Neural cell (in vitro differentiated cells): Measurements from ENCODE around the gene PHACTR3. TPM values are rescaled to one million over a fixed set of nuclear protein-coding genes. Genes with fewer than 3 reads are reported as not detected.

Source experiments
- H2AFZ ChIP-seq: fragments of 200-600, 300-800 bp; sonication (generic), shearing (Covaris generic); 2 replicates; pipeline ENCODE4 v1.6.0; 2014; ENCODE audit warnings: low read depth, mild to moderate bottlenecking, antibody characterized with exemption, low read length, moderate library complexity
- H3F3A ChIP-seq: fragments of 200-600 bp; shearing (Covaris generic); 2 replicates; pipeline ENCODE4 v1.6.1; 2016; ENCODE audit warnings: mild to moderate bottlenecking, moderate library complexity, mixed read lengths, antibody characterized with exemption, low read length; ENCODE audit not compliant: insufficient read depth, poor library complexity, severe bottlenecking
- H3K27ac ChIP-seq: fragments of 200-600, 300-800 bp; sonication (generic), shearing (Covaris generic); 2 replicates; pipeline ENCODE4 v1.5.1; 2014; ENCODE audit warnings: mild to moderate bottlenecking, low read length, moderate library complexity
- H3K27me3 ChIP-seq: fragments of 300-800, 200-600 bp; sonication (generic), shearing (Covaris generic); 2 replicates; pipeline ENCODE4 v1.6.0; 2014; ENCODE audit warnings: mild to moderate bottlenecking, low read depth, low read length, moderate library complexity; ENCODE audit not compliant: insufficient read depth
- H3K36me3 ChIP-seq: fragments of 300-800, 200-600 bp; sonication (generic), shearing (Covaris generic); 2 replicates; pipeline ENCODE4 v1.5.1; 2014; ENCODE audit warnings: mild to moderate bottlenecking, antibody characterized with exemption, low read length, moderate library complexity; ENCODE audit not compliant: insufficient read depth
- H3K4me2 ChIP-seq: fragments of 300-800, 200-600 bp; sonication (generic), shearing (Covaris generic); 2 replicates; pipeline ENCODE4 v1.6.0; 2014; ENCODE audit warnings: mild to moderate bottlenecking, low read length
- H3K4me3 ChIP-seq: fragments of 300-800, 200-600 bp; sonication (generic), shearing (Covaris generic); 2 replicates; pipeline ENCODE4 v1.5.1; 2014; ENCODE audit warnings: mild to moderate bottlenecking, low read length, moderate library complexity
- H3K79me2 ChIP-seq: fragments of 200-600 bp; shearing (Covaris generic); replicated peaks from 2 replicates; pipeline ENCODE4 v1.6.0; 2014; ENCODE audit warnings: mild to moderate bottlenecking, low read length, moderate library complexity; ENCODE audit not compliant: insufficient read depth
- H3K9ac ChIP-seq: fragments of 300-800, 200-600 bp; sonication (generic), shearing (Covaris generic); 2 replicates; pipeline ENCODE4 v1.6.1; 2016; ENCODE audit warnings: mild to moderate bottlenecking, low read length, mixed read lengths
- H3K9me2 ChIP-seq: fragments of 200-600 bp; shearing (Covaris generic); 2 replicates; pipeline ENCODE4 v1.6.1; 2016; ENCODE audit warnings: mild to moderate bottlenecking, low read length, mixed read lengths; ENCODE audit not compliant: insufficient read depth
- H3K9me3 ChIP-seq: fragments of 200-600, 300-800 bp; sonication (generic), shearing (Covaris generic); 2 replicates; pipeline ENCODE4 v1.6.1; 2016; ENCODE audit warnings: mild to moderate bottlenecking, mixed run types, low read length, moderate library complexity, mixed read lengths
- H4K20me1 ChIP-seq: fragments of 200-600 bp; shearing (Covaris generic); 2 replicates; pipeline ENCODE4 v1.6.1; 2016; ENCODE audit warnings: mild to moderate bottlenecking, mixed run types; ENCODE audit not compliant: insufficient read depth
- EP300 ChIP-seq: fragments of 450-650 bp; conservative IDR thresholded peaks from 2 replicates; pipeline ENCODE4 v1.6.1; 2014; ENCODE audit warnings: antibody characterized with exemption, mild to moderate bottlenecking, moderate library complexity; ENCODE audit not compliant: poor library complexity, severe bottlenecking
- EZH2 ChIP-seq: fragments of 200-600, 300-800 bp; shearing (Covaris generic), sonication (generic); IDR thresholded peaks from 2 replicates; pipeline ENCODE4 v1.6.1; 2014; ENCODE audit warnings: antibody characterized with exemption, low read length, borderline replicate concordance, mild to moderate bottlenecking; ENCODE audit not compliant: insufficient read depth, poor library complexity, severe bottlenecking
- MXI1 ChIP-seq: fragments of 450-650 bp; conservative IDR thresholded peaks from 2 replicates; pipeline ENCODE4 v1.6.1; 2014; ENCODE audit warnings: antibody characterized with exemption, mild to moderate bottlenecking; ENCODE audit not compliant: poor library complexity, severe bottlenecking
- POLR2AphosphoS5 ChIP-seq: IDR thresholded peaks from 2 replicates; pipeline ENCODE4 v1.6.1; 2012
- RAD21 ChIP-seq: fragments of 450-650 bp; conservative IDR thresholded peaks from 2 replicates; pipeline ENCODE4 v1.6.1; 2014; ENCODE audit warnings: antibody characterized with exemption, mild to moderate bottlenecking, moderate library complexity
- SMC3 ChIP-seq: fragments of 450-650 bp; conservative IDR thresholded peaks from 2 replicates; pipeline ENCODE4 v1.6.1; 2014; ENCODE audit warnings: antibody characterized with exemption, mild to moderate bottlenecking, moderate library complexity; ENCODE audit not compliant: poor library complexity
- TAF1 ChIP-seq: IDR thresholded peaks from 2 replicates; pipeline ENCODE4 v1.6.1; 2012; ENCODE audit warnings: low read depth
- polyA plus RNA-seq: library from polyadenylated mRNA; depleted of rRNA; stranded (reverse); fragments of >200 nt; gene quantifications from 2 replicates; pipeline ENCODE4 v1.2.3, GENCODE V29; 2014
- TF ChIP-seq, protein P1 (sequence below): fragments of 450-650 bp; IDR thresholded peaks from 2 replicates; pipeline ENCODE4 v1.5.1; 2014; ENCODE audit warnings: antibody characterized with exemption, mild to moderate bottlenecking, moderate library complexity; ENCODE audit not compliant: poor library complexity, severe bottlenecking
- TF ChIP-seq, protein P2 (sequence below): IDR thresholded peaks from 2 replicates; pipeline ENCODE4 v1.6.1; 2012; ENCODE audit warnings: borderline replicate concordance

PHACTR3 gene
- polyA plus RNA-seq, 1 donor from 2014 or later: 1.3 TPM

DNA sequence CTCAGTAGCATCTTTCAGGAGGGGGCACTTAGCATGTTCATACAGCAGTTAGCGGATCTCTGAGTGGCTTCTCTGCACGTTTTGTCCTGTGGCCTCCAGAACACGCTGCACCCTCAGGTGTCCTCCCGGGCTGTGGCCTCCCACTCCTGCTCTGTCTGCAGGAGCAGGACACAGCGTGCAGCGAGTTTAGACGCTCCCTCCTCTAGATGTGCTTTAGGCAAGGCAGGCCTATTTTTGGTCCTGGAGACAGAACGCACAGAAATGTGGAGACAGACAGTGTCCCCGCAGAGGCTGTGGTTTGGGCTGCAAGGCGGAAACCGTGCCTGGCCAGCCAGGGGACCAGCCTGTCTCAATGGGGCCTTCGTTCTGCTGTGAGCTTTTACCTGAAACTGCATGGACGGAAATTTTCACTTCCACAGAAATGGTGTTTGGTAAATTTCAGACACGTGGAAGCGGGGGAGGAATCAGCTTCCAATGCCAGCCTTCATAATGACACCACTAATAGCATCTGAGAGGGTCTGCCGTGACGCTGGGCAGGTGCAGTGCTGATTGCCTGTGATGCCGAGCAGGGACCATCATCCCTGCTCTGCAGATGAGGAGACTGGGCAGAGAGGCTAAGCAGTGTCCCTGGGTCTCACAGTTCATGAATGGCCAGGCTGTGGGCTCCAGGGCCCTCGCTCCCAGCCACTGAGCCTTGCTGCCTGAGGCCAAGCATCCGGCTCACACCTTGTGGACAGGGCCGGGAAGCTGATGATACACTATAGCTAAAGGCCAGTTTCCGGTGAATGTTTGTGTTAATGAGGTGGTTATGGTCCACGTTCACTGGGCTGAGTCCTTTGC lies 208.2 kb downstream of the PHACTR3 start:
- Histone ChIP-seq H3K36me3 (no peaks in the 10 kb centered on the region), H3K9me2 (no peaks in the 10 kb centered on the region), H4K20me1 (no peaks in the 10 kb centered on the region), H3K9me3 (peaks cover 12% of the 10 kb centered on the region), H3F3A (no peaks in the 10 kb centered on the region), H3K4me3 (no peak overlapping the region), H3K79me2 (no peaks in the 10 kb centered on the region), H2AFZ (no peak overlapping the region), H3K9ac (no peak overlapping the region), H3K27me3 (no peaks in the 10 kb centered on the region), H3K4me2 (no peak overlapping the region), H3K27ac (no peak overlapping the region)
- TF ChIP-seq MXI1 (no peak), TAF1 (no peak), EP300 (no peak), RAD21 (no peak), SMC3 (no peak), EZH2 (no peak), POLR2AphosphoS5 (no peak)
- TF ChIP-seq, protein P1, sequence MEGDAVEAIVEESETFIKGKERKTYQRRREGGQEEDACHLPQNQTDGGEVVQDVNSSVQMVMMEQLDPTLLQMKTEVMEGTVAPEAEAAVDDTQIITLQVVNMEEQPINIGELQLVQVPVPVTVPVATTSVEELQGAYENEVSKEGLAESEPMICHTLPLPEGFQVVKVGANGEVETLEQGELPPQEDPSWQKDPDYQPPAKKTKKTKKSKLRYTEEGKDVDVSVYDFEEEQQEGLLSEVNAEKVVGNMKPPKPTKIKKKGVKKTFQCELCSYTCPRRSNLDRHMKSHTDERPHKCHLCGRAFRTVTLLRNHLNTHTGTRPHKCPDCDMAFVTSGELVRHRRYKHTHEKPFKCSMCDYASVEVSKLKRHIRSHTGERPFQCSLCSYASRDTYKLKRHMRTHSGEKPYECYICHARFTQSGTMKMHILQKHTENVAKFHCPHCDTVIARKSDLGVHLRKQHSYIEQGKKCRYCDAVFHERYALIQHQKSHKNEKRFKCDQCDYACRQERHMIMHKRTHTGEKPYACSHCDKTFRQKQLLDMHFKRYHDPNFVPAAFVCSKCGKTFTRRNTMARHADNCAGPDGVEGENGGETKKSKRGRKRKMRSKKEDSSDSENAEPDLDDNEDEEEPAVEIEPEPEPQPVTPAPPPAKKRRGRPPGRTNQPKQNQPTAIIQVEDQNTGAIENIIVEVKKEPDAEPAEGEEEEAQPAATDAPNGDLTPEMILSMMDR: no peak
- TF ChIP-seq, protein P2, sequence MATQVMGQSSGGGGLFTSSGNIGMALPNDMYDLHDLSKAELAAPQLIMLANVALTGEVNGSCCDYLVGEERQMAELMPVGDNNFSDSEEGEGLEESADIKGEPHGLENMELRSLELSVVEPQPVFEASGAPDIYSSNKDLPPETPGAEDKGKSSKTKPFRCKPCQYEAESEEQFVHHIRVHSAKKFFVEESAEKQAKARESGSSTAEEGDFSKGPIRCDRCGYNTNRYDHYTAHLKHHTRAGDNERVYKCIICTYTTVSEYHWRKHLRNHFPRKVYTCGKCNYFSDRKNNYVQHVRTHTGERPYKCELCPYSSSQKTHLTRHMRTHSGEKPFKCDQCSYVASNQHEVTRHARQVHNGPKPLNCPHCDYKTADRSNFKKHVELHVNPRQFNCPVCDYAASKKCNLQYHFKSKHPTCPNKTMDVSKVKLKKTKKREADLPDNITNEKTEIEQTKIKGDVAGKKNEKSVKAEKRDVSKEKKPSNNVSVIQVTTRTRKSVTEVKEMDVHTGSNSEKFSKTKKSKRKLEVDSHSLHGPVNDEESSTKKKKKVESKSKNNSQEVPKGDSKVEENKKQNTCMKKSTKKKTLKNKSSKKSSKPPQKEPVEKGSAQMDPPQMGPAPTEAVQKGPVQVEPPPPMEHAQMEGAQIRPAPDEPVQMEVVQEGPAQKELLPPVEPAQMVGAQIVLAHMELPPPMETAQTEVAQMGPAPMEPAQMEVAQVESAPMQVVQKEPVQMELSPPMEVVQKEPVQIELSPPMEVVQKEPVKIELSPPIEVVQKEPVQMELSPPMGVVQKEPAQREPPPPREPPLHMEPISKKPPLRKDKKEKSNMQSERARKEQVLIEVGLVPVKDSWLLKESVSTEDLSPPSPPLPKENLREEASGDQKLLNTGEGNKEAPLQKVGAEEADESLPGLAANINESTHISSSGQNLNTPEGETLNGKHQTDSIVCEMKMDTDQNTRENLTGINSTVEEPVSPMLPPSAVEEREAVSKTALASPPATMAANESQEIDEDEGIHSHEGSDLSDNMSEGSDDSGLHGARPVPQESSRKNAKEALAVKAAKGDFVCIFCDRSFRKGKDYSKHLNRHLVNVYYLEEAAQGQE: no peak

DNA sequence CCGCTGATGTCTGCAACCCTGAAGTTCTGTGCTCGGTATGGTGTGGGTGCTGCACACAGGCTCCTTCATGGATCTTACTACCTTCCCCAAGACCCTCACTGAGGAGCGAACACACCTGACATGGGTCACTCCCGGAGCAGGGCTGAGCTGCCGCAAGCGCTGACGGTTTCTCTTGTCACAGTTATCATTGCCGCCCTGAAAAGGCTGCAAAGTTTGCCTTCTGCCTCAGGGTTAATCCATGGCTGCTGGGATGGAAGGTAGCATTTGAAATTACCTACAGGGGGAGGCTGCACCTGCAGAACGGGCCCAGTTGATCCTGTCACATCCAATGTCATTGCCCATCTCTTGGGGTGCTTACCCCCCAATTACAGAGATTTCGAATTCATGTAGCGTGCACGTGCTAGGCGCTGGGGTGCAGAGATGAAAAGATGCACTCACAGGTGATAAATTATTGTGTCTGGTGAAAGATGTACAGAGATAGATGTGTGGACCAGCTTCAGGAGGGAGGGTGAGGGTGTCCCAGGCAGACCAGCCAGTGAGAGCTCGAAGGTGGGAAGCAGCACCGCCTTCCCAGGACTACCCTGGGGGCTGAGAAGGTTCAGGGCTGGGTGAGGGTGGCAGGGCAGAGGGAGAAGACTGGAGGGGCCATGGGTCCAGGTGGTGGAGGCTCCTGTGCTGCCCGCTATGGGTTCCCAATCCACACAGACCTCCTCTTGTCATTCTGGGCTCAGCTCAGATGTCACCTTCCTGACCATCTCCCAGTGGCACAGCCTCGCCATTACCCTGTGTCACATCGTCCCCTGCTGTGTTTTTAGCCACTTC lies 209.0 kb downstream of the PHACTR3 start:
- peaks cover 12% of the 10 kb centered on the region for H3K9me3 ChIP-seq

More for the DNA sequence above, 209.0 kb downstream of the PHACTR3 start:
- H4K20me1 ChIP-seq: no peaks in the 10 kb centered on the region
- H3K4me2 ChIP-seq: no peak overlapping the region
- H3K27ac ChIP-seq: no peak overlapping the region
- H3K9me2 ChIP-seq: no peaks in the 10 kb centered on the region
- H3K79me2 ChIP-seq: no peaks in the 10 kb centered on the region
- no peaks in the 10 kb centered on the region for H3K27me3 ChIP-seq
- H3F3A ChIP-seq: no peaks in the 10 kb centered on the region
- no peak overlapping the region for H3K4me3 ChIP-seq
- H3K9ac ChIP-seq: no peak overlapping the region
- H3K36me3 ChIP-seq: no peaks in the 10 kb centered on the region
- no peak overlapping the region for H2AFZ ChIP-seq
- TF ChIP-seq EZH2 (no peak), POLR2AphosphoS5 (no peak), EP300 (no peak), TAF1 (no peak)
- TF ChIP-seq, protein P1: no peak
